Activated naive CD8-positive, alpha-beta T cell treated with anti-CD3 and anti-CD28 coated beads, Interleukin-2, amount 50 U/mL, for 16 hours (primary cell): ENCODE measurements around the gene KCNJ6.
"Not testable (repeated sequence)": the region's sequence is repeated elsewhere in the genome, so short reads cannot be mapped to it uniquely, and the experiment has no call there.

ENCODE experiments used
- DNase-seq: peaks from one replicate; pipeline ENCODE4 v3.0.0-alpha.2; 2020; ENCODE audit warnings: low read depth, low spot score

The KCNJ6 gene

DNA sequence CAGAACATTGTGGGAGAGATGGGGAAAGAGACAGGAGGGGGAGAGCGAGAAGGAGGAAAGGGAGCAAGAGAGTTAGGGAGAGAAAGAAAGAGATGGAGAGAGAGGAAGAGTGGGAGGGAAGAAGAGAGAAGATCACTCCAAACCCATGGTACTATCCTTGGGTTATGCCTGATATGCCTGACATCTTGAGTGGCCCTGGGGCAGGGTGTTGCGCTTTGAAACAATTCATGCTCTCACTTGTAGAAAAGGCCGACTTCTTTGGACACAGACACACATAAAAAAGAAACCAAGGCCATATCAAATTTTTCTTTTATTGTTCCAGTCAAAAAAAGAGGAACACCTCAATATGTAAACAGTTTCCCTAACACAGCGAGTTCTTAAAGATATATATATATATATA lies 309.2 kb downstream of the KCNJ6 start:
- DNase-seq: no peak

- DNase-seq: no peak
These were observed 309.7 kb downstream of the KCNJ6 start for GRCh38 chr21:37606549-37606948.

DNA sequence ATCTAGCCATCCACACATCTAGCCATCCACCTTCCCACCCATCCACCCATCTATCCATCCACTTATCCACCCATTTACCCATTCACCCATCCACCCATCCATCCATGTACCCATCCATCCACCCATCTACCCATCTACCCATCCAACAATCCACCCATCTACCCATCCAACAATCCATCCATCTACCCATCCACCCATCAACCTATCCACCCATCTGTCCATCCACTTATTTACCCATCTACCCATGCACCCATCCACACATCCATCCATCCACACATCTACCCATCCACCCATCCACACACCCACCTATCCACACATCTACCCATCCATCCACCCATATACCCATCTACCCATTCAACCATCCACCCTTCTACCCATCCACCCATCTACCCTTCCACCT lies 311.3 kb downstream of the KCNJ6 start:
- no peak for DNase-seq

DNA sequence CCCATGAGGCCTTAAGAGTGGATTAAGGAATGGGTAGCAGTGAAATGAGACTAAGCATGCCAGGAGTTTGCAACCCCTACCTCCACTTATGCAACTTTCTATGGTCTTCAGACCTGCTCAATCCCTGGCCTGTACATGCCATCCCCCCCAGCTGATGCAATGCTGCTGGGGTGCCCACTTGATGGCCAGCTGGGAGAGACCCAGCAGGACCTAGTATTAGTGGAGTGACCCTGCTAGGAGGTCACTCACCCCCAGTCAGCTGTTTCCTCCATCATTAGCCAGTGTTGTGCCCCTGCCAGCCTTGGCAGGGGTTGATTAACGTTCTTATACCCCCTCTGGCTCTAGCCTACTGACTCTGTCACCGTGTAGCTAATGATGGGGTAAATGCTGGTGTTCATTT lies 313.1 kb downstream of the KCNJ6 start:
- no peak for DNase-seq

DNA sequence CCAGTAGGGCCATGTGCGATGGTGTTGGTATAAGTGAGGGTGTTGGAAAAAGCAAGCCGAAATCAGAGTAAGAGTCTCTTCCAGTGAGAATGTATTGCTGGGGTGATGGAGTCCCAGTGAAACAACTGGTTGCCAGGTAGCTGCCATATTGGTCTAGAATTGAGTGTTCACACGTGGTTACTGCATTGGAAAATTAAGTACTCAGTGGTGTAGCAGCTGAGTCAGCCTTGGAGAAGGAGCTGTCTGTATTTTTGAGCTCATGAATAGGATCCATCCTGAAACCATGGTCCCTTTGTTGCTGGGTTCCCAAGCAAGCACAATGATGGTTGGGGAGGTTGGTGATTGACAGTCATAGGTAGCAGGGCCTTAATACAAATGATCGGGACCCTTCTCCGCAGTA lies 314.3 kb downstream of the KCNJ6 start:
- DNase-seq: no peak

DNA sequence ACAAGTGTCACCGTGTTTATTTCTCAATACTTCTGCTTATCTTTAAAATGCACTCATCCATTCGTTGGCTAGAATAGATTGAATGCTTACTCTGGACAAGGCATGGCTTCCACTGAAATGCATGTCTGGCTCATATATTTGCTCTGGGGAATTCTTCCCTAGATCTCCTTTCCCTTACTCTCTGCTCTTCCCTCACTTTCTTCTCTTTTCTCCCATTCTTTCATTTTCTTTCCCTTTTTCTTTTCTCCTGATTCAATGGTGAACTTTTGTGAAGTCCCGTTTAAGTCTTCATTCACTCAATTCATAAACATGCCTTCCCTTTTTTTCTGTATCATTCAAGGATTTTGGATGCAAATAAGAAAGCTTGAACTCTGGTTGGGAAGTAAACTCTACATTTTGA lies 315.2 kb downstream of the KCNJ6 start:
- no peak for DNase-seq

GRCh38 chr21:37595944-37596343 lies 320.3 kb downstream of the KCNJ6 start:
- DNase-seq: no peak

GRCh38 chr21:37594472-37594951 lies 321.7 kb downstream of the KCNJ6 start:
- no peak for DNase-seq

- no peak for DNase-seq
These were observed 322.4 kb downstream of the KCNJ6 start for GRCh38 chr21:37593740-37594471.

- no peak for DNase-seq
These were observed 323.2 kb downstream of the KCNJ6 start for GRCh38 chr21:37593015-37593414.

DNA sequence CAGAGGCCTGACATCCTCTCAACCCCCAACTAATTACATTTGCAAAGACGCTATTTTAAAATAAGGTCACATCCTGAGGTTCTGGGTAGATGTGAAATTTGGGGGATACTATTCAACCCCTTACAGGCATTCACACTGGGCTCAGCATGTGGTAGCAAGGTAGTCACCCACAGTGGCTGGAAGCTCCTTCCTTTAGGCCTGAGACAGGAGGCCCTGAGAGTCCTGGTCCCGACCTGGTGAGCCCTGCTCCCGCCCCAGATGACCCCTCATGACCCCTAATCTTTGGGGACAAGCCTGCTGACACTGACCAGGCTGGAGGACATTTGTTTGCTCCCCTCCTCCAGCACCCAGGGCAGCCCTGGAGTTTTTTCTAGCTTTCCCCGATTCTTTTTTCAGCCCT lies 323.8 kb downstream of the KCNJ6 start:
- no peak for DNase-seq

GRCh38 chr21:37591994-37592393 lies 324.3 kb downstream of the KCNJ6 start:
- not testable (repeated sequence) for DNase-seq

DNA sequence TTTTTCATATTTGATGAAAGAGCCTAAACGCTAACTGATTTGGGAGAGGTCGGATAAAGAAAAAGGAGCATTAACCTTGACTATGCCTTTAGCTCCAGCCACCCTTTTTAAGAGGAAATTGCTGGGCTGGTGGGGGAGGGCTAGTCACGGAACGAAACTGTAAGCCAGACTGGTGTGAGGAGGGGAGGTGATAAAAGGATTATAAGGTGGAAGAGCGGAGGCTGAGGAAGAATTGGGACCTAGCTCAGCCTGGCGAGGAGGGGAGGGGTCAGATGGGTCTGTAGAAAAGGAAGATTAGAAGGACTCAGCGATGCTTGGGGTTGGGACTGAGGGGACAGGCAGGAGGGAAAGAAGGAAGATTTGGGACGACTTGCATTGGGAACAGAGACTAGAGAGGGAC lies 325.4 kb downstream of the KCNJ6 start:
- DNase-seq: not testable (repeated sequence)

GRCh38 chr21:37588644-37589043 lies 327.6 kb downstream of the KCNJ6 start:
- not testable (repeated sequence) for DNase-seq

- no peak for DNase-seq
These were observed 328.6 kb downstream of the KCNJ6 start for GRCh38 chr21:37587635-37588177.

GRCh38 chr21:37587203-37587602 lies 329.1 kb downstream of the KCNJ6 start:
- no peak for DNase-seq

DNA sequence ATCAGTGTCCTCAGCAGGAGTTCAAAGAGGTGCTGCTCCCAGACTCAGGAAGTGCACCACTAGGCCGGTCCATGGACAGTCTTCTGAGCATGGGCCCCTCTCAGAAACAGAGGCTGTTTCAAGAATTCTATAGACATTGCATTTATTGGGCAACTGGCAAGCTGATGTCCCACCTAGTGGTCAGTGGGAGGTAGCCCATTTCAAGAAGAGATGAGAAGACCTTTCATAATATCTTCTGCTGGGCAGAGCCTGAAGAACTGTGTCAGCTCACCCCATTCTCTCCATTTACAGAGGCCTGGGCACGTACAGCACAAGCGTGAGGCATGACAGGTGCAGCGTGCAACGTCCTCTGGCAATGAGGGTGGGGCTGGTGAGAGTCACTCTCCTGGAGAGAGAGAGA lies 333.7 kb downstream of the KCNJ6 start:
- DNase-seq: no peak

DNA sequence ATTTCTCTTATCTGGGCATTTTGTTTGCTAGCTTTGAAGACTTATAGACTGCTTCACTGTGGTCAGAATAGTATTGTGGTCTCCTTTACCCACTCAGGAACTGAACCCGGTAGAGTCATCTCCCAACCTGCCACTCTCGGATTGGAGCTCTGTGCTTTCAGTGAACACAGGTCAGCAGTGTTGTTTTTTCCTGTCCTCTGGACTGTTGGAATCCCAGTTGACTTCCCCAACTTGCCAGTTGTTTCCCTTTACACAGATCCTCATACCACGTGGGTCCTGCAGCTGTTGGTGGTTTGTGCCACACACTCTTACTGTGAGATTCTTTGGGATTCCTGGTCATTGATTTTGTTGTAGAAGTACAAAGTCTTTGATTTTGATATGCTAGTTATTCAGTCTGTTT lies 335.6 kb downstream of the KCNJ6 start:
- no peak for DNase-seq

DNA sequence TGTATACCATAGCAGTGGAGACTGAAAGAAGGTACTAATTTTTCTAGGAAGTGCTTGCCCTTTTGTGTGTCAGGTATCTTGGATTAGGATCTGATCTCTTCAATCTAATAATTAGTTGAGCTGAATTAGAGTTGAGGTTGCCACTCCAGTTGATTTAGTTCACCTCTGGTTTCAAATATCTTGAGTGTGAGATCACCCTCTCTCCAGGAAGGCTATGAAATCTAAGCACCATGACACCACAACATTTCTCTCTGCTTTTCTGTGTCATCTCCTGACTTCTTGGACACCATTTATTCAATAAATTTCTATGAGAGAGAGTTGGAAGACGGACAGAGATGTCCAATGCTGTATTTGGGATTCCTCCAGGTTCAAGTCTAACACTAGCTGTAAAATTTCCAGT lies 336.9 kb downstream of the KCNJ6 start:
- no peak for DNase-seq

DNA sequence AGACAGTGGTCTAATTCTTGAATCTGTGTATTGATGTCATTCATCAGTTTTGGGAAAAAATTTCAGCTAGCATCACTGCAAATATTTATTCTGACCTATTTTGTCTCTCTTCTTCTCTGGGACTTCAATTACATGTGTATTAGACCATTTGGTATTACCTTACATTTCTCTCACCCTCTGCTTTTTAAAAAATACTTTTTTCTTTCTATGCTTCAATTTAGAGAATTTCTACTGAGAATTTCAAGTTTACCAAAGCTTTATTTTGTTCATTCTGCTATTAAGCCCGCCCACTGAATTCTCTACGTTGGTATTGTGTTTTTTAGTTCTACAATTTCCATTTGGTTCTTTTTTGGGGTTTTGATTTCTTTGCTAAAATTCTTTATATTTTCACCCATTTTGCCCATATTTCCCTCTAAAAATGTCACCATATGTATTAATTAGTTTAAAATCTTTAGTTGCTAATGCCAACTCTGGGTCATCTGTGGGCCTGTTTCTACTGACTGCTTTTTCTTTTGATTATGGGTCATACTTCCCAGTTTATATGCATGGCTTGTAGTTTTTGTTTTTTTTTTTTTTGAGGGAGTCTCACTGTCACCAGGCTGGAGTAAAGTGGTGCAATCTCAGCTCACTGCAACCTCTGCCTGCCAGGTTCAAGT lies 337.7 kb downstream of the KCNJ6 start:
- no peak for DNase-seq

DNA sequence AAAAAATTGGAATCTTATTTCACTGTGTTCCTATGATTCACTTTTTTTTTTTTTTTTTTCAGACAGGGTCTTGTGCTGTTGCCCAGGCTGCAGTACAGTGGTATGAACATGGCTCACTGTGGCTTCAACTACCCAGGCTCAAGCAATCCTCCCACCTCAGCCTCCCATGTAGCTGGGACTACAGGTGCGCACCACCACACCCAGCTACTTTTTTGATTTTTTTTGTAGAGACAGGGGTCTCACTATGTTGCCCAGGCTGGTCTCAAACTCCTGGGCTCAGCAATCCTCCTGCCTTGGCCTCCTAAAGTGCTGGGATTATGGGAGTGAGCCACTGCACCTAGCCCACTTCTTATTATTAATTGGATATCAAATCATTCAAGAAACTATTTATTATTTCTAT lies 339.3 kb downstream of the KCNJ6 start:
- not testable (repeated sequence) for DNase-seq

DNA sequence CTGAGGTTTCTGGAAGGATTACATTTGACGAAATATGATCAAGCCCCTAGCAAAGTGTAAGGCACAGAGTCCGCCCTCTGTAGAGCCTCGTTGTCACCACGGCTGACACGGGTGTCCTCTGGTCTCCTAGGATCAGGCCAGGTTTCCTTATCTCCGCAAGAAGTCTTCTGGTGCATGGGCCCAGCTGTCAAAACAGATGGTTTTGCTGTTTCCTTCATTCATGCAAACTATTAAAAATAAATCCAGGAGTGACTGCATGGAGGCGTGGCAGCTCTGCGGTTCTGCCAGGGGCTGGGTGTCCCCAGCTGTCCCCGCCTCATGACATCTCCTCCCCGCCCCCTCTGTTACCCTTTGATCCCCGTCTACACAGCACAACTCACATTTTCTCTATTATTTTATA lies 340.7 kb downstream of the KCNJ6 start:
- DNase-seq: no peak

- DNase-seq: no peak
These were observed 341.5 kb downstream of the KCNJ6 start for GRCh38 chr21:37574751-37575150.
